Stimulated activated CD8-positive, alpha-beta memory T cell treated with anti-CD3 and anti-CD28 coated beads, Interleukin-12 subunit alpha, Interleukin-12 subunit beta, amount 100 ng/mL, for 24 hours (primary cell): Measurements from ENCODE around the gene DNAAF2.
A peak's percentile ranks its signal among the peaks of the same experiment; 100 is the strongest.
"Not testable (repeated sequence)": the region's sequence is repeated elsewhere in the genome, so short reads cannot be mapped to it uniquely, and the experiment has no call there.

ENCODE experiments used
- DNase-seq: peaks from one replicate; pipeline ENCODE4 v3.0.0-alpha.2; 2020; ENCODE audit errors: extremely low read depth

DNAAF2 gene, protein sequence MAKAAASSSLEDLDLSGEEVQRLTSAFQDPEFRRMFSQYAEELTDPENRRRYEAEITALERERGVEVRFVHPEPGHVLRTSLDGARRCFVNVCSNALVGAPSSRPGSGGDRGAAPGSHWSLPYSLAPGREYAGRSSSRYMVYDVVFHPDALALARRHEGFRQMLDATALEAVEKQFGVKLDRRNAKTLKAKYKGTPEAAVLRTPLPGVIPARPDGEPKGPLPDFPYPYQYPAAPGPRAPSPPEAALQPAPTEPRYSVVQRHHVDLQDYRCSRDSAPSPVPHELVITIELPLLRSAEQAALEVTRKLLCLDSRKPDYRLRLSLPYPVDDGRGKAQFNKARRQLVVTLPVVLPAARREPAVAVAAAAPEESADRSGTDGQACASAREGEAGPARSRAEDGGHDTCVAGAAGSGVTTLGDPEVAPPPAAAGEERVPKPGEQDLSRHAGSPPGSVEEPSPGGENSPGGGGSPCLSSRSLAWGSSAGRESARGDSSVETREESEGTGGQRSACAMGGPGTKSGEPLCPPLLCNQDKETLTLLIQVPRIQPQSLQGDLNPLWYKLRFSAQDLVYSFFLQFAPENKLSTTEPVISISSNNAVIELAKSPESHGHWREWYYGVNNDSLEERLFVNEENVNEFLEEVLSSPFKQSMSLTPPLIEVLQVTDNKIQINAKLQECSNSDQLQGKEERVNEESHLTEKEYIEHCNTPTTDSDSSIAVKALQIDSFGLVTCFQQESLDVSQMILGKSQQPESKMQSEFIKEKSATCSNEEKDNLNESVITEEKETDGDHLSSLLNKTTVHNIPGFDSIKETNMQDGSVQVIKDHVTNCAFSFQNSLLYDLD

DNA sequence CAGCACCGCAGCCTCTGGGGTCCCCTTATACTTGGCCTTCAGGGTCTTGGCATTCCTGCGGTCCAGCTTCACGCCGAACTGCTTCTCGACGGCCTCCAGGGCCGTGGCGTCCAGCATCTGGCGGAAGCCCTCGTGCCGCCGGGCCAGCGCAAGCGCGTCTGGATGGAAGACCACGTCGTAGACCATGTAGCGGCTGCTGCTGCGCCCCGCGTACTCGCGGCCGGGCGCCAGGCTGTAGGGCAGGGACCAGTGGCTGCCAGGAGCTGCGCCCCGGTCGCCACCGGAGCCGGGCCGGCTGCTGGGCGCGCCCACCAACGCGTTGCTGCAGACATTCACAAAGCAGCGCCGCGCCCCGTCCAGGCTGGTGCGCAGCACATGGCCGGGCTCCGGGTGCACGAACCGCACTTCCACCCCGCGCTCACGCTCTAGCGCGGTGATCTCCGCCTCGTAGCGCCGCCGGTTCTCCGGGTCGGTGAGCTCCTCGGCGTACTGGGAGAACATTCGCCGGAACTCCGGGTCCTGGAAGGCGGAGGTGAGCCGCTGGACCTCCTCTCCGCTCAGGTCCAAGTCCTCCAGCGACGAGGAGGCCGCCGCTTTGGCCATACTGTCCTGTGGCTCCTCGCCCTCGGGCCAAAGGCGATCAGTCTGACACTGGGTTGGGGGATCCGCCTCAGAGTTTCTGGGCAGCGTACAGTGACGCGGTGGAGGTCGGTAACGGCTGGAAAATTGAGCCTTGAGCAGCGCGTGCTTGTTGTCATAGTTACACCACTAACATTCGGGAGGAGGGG is at the start of gene DNAAF2:
DNAAF2 (minus strand) TSS at position 698 of the 788 bp plus-strand sequence; CDS start at position 603, 95 bp downstream.
- DNase-seq: no peak

- no peak for DNase-seq
Measured at GRCh38 chr14:49679271-49679670, 44.2 kb upstream of the DNAAF2 start.

DNA sequence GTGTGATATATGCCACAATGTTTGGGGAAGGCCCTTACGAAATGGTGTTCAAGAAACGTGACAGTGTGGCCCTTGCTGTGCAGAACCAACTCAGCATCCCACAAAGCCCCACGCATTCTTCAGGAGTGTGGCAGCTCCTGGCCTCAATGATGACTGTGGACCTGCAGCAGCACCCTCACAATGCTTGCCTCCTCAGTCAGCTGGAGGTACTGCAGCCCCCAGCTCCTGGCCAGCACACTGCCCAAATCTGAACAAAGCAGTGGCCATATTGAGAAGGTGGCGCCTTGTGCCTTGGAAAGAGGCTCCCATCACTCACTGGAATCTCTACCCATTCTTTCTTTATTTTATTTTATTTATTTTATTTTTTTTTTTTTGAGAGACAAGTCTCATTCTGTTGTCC is 42.6 kb upstream of the DNAAF2 start:
- DNase-seq: no peak

GRCh38 chr14:49673586-49673985 is 38.5 kb upstream of the DNAAF2 start:
- DNase-seq: no peak

DNA sequence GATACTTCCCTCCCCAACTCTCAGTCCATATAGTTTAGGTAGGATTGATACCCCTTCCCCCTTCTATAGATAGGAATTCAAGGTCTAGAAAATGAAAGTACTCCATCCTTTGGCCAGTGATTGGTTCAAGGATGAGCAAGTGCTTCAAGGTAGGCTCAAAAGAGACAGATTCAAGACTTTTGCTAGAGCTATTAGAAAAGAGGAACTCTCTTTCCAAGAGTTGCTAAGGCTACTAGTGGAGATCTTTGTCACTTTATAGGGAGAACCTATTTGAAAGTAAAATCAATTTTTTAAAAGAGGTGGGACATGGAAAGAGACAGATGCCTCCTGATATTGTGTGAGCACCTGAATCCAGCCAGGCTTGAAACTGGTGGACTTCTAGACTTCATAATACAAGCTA is 35.4 kb upstream of the DNAAF2 start:
- no peak for DNase-seq

DNA sequence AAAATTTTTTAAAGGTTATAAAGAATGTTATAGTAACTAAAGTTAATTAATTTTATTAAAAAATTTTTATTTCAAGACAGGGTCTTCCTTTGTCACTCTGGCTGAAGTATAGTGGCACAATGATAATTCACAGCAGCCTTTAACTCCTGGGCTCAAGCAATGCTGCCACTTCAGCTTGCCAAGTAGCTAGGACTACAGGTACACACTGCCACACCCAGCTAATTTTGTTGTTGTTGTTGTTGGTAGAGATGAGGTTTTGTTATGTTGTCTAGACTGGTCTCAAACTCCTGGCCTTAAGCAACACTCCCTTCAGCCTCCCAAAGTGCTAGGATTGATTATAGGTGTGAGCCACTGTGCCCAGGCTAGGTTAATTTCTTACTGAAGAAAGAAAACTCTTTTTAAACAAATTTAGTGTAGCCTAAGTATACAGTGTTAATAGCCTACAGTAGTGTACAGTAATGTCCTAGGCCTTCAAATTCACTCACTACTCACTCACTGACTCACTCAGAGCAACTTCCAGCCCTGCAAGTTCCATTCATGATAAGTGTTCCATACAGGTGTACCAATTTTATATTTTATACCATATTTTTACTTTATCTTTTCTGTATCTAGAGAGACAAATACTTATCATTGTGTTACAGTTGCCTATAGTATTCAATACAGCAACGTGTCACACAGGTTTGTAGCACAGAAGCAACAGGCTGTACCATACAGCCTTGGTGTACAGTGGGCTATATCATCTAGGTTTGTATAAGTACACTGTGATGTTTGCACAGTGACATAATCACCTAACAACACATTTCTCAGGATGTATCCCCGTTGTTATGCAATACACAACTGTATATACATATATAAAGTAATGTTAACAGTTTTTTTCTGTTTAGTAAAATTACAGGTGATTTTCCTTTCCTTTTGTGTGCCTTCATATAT is 24.7 kb upstream of the DNAAF2 start:
- DNase-seq: no peak

GRCh38 chr14:49657500-49657899 is 22.5 kb upstream of the DNAAF2 start:
- not testable (repeated sequence) for DNase-seq

DNA sequence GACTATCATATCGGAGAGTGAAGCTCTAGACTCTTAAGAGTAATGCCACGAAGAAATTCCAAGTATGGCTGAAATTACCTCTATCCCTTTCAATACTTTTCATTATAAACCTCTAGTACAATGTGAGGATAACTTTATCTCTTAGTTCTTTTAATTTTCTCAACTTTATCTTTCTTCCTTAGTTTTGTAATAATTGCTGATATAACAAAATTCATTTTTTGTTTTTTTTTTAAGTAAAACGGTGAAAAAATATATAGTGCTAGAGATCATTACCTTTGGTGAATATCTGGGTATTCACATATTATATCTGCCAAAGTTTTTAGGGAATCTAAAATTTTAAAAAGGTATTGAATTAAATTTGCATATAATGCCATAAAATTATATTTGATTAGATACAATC is 19.5 kb upstream of the DNAAF2 start:
- DNase-seq: no peak

- DNase-seq: no peak
Measured at GRCh38 chr14:49653508-49653907, 18.5 kb upstream of the DNAAF2 start.

DNA sequence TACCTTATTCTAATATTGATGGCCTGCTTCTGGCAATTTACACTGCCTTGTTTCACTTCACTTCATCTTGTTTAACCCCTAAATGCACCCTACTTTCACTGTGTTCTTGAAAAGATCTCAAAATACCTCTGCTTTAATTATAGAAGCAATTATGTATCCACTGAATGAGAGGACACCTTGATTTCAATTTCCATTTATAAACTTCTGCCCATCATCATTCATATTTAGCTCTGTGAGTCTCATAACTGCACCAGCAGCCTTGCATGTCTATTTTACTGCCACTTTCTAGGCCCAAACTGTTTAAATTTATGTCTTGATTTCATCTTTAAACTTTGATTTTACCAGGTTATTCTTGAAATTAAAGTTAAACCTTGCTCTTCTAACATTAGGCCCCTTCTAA is 7.1 kb upstream of the DNAAF2 start:
- DNase-seq: no peak

GRCh38 chr14:49641697-49642129 is 6.7 kb upstream of the DNAAF2 start:
- DNase-seq: no peak

GRCh38 chr14:49640540-49641417 is 5.7 kb upstream of the DNAAF2 start:
- DNase-seq: no peak

- no peak for DNase-seq
Measured at GRCh38 chr14:49637534-49638078, 2.6 kb upstream of the DNAAF2 start.

DNA sequence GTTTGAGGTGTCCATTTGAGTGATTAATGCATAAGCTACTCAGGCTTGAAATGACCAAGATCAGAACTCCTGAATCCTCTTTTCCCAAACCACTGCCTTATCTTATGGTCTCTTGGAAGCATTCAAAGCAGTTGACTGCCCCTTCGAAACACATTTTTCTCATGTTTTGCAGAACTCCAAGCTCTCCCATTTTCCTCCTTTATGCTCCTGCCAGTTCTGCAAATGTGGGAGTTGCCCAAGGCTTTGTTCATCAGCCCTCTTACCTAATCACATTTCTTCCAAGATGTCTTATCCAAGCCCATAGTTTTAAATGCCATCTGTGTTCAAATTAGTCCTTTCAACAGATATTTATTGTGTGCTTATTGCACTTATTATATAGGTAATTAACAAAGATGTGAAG is 1.8 kb upstream of the DNAAF2 start:
- DNase-seq: no peak

DNA sequence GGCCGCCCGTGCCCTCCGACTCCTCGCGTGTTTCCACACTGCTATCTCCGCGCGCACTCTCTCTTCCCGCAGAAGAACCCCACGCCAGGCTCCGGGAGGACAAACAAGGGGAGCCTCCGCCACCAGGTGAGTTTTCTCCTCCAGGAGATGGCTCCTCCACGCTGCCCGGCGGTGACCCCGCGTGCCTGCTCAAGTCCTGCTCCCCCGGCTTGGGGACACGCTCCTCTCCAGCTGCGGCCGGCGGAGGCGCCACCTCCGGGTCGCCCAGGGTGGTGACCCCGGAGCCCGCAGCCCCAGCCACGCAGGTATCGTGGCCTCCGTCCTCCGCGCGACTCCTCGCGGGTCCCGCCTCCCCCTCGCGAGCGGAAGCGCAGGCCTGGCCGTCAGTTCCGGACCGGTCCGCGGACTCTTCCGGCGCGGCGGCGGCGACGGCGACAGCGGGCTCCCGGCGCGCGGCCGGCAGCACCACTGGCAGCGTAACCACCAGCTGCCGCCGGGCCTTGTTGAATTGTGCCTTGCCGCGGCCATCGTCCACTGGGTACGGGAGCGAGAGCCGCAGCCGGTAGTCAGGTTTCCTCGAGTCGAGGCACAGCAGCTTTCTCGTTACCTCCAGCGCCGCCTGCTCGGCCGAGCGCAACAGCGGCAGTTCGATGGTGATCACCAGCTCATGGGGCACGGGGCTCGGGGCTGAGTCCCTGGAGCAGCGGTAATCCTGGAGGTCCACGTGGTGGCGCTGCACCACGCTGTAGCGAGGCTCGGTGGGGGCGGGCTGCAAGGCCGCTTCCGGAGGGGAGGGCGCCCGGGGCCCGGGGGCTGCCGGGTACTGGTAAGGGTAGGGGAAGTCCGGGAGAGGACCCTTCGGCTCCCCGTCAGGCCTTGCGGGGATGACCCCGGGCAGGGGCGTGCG is 1.2 kb downstream of the DNAAF2 start:
- peak; percentile 87 for DNase-seq

- no peak for DNase-seq
Measured at GRCh38 chr14:49623941-49624839, 10.9 kb downstream of the DNAAF2 start.

DNA sequence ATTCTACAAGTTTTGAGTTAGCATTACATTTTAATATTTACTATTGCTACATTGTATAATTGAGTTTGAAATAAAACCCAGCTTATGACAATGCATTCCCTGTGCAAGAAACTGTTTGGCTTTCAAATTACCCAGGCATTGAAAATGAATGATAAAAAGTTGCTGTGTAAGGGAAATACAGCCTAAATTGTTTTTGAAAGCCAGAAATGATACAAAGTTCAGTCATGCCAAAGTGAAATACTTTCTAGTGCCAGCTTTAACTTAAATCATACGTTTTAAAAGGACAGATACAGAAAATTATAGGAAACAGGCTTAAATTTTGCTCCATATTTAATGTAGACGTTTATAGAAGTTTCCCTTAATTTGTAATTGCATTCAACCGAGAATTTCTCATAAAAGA is 11.7 kb downstream of the DNAAF2 start:
- no peak for DNase-seq
